GM10266 (cell line): ENCODE data around the gene DEF6.

Experiments used
- DNase-seq: peaks from one replicate; pipeline ENCODE4 v3.0.0; 2012; ENCODE audit errors: extremely low spot score
- TF ChIP-seq, protein P1 (sequence below): IDR thresholded peaks from 2 replicates; pipeline ENCODE4 v1.5.1; 2012; ENCODE audit warnings: mild to moderate bottlenecking, low read depth; ENCODE audit not compliant: control insufficient read depth, insufficient read depth; ENCODE audit errors: missing control alignments

DEF6 gene

DNA sequence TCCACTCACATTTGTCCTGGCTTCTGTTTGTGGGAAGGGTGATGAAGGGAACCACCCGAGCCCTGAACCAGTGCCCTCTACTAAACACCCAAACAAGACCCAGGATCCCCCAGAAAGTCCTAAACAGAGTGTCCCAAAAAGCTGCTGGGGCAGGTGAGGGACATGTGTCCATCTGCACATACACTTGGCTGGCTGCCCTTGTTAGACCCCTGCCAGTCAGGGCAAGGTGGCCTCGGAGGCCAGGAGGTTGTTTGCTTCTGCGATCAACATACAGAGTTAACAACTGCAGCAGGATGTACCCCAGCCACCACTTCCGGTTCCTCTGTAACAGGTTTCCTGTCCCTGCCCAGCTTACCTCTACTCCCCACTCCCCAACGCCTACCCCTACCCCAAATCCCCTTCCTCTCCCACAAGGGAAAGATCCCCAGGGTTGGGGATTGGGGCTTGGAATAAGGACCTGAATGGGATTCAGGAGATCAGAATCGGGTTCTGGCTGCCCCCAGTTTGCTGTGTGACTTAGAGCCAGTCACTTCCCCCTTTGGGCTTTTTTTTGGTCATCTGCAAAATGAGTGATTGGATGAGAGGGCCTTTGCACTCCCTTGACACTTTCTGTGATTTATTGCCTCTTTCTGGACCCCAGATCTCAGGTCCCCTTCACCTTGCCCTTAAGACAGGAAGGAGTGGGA, 13.9 kb downstream of the DEF6 start:
- TF ChIP-seq, protein P1, sequence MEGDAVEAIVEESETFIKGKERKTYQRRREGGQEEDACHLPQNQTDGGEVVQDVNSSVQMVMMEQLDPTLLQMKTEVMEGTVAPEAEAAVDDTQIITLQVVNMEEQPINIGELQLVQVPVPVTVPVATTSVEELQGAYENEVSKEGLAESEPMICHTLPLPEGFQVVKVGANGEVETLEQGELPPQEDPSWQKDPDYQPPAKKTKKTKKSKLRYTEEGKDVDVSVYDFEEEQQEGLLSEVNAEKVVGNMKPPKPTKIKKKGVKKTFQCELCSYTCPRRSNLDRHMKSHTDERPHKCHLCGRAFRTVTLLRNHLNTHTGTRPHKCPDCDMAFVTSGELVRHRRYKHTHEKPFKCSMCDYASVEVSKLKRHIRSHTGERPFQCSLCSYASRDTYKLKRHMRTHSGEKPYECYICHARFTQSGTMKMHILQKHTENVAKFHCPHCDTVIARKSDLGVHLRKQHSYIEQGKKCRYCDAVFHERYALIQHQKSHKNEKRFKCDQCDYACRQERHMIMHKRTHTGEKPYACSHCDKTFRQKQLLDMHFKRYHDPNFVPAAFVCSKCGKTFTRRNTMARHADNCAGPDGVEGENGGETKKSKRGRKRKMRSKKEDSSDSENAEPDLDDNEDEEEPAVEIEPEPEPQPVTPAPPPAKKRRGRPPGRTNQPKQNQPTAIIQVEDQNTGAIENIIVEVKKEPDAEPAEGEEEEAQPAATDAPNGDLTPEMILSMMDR: no peak
- DNase-seq: no peak

DNA sequence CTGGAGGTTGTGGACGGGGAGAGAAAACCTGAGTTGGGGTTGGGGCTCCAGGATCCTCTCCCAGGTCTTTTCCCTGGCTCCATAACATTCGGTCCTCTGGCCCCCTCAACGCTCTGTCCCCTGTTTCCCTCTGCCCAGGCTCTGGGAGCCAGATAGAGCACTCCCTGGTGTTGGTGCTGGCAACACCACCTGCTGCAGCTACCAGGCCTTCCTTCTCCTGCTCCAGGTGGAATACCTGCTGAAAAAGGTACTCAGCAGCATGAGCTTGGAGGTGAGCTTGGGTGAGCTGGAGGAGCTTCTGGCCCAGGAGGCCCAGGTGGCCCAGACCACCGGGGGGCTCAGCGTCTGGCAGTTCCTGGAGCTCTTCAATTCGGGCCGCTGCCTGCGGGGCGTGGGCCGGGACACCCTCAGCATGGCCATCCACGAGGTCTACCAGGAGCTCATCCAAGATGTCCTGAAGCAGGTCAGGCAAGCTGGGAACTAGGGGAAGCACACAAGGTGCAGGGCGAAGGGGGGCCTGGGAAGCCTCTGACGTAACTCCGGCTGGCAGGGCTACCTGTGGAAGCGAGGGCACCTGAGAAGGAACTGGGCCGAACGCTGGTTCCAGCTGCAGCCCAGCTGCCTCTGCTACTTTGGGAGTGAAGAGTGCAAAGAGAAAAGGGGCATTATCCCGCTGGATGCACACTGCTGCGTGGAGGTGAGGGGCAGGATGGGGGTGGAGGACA, 14.6 kb downstream of the DEF6 start:
- no peak for DNase-seq
- TF ChIP-seq, protein P1: no peak

DNA sequence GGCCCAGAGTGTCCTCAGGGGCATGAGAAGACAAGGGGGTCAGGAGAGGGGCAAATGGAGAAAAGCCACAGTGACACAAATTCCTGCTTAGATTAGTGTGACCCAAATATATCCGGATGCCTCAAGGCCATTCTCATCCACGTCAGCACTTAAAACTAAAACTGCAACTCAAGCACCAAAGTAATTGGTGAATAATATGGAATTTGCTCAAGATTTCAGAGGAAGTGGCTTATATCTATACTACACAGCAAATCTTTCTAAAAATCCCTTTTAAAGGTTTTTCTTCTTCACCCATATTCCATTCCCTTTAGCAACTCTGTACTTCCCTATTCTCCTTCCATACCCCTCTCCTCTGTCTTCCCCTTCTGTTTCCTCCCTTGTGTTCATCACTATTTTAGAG, 15.2 kb downstream of the DEF6 start:
- TF ChIP-seq, protein P1: no peak
- DNase-seq: no peak

DNA sequence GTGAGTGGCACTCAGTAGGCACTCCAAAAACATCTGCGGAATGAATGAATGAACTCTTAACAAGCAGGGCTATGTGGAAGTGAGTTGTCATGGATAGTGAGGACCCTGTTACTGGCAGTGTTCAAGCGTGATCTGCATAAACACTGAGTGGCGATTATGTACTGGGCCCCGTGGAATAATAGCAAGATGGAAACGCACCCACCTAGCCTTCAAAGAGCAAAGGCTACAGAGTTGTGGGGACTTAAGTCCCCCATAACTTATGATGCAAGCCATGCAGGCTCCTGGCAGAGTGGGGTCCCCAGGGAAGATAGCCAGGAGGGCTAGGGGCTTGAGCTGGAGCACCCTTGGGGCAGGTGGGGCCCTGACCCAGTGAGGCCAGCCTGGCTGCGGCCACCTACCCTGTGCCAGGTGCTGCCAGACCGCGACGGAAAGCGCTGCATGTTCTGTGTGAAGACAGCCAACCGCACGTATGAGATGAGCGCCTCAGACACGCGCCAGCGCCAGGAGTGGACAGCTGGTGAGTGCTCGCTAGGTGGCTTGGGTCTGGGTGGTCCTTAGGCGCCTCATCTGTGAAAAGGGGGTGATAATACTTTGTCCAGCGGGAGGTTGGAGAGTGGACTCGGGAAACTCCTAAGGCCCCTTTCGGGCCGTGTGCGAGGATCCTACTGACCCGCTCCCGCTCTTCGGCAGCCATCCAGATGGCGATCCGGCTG, 20.0 kb downstream of the DEF6 start:
- DNase-seq: no peak
- TF ChIP-seq, protein P1: no peak

DNA sequence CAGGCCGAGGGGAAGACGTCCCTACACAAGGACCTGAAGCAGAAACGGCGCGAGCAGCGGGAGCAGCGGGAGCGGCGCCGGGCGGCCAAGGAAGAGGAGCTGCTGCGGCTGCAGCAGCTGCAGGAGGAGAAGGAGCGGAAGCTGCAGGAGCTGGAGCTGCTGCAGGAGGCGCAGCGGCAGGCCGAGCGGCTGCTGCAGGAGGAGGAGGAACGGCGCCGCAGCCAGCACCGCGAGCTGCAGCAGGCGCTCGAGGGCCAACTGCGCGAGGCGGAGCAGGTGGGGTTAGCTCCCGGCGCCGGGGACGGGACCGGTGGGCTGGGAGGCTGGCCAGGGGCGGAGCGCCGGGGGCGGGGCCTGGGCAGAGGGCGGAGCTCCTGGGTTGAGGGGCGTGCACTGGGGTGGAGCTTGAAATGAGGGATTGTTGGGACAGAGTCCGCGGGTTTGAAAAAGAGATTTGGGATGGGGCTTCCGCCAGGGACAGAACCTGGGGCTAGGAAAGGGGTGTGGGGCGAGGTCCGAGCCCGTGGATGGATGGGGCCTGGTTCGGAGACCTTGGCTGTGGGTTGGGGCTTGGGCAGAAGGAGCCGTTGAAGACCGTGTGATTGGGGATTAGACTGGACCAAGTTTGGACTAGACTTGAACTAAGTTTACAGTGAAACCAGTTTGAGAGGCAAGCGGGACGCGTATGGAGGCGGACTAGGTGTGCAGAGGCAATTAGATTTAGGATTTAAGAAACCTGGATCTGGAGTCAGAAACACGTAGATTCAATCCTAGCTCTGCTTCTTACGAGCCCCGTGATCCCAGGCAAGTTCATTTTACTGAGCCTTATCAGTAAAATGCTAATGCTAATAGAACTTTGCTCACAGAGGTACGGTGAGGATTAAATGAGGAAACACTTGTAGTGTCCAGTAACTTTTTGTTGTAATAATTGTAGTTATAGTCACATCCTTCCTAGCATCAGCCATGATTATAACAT, 20.9 kb downstream of the DEF6 start:
- TF ChIP-seq, protein P1: no peak
- DNase-seq: no peak

DNA sequence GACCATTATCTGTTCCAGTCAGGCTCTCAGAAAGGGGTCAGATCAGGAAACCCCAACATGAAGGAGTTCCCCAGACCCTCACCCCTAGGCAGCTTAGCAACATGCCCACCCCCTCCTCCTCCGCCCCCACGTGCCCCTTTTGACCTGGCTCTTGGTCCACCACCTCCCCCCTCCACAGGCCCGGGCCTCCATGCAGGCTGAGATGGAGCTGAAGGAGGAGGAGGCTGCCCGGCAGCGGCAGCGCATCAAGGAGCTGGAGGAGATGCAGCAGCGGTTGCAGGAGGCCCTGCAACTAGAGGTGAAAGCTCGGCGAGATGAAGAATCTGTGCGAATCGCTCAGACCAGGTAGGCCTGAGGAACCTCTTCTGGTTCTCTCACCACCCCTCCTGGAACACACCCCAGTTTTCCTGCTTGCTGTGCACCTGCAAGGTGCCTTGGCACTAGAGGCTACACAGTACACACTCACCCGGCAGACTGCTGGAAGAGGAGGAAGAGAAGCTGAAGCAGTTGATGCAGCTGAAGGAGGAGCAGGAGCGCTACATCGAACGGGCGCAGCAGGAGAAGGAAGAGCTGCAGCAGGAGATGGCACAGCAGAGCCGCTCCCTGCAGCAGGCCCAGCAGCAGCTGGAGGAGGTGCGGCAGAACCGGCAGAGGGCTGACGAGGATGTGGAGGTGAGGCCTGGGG, 21.9 kb downstream of the DEF6 start:
- DNase-seq: no peak
- TF ChIP-seq, protein P1: no peak
